ENCODE data around the gene TGDS.
A peak's percentile ranks its signal among the peaks of the same experiment; 100 is the strongest.

TGDS gene

DNA sequence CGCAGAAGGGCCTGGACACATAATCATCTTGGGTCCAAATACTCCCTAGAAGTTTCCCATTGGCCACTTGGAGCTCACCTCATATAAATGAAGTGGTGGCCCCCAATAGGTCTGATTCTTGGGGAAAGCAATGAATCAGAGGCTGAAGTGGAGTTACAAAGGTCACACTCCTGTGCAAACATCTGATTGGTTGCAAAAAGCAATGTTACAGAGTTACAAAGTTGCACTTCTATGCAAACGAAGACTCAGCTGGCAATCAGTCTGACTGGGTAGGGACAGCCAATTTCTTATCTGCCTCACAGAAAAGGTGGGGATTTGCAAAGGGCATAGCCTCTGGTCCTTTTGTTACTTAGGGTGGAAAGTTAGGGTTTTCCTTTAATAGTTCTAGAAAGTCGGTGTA is 3.9 kb upstream of the TGDS start:
- no peak for DNase-seq

DNA sequence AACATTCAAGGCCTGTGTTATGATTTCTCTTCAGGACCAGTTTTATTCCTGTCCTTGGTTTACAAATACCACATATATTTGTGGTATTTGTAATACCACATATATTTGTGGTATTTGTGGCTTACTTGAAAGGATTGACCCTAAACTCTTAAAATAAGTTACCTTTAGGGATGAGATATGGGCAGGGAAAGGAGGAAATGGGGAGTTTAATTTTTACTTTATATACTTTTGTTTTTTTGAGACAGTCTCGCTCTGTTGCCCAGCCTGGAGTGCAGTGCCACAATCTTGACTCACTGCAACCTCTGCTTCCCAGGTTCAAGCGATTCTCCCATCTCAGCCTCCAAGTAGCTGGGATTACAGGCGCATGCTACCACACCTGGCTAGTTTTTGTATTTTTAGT is 2.3 kb upstream of the TGDS start:
- DNase-seq = no peak

DNA sequence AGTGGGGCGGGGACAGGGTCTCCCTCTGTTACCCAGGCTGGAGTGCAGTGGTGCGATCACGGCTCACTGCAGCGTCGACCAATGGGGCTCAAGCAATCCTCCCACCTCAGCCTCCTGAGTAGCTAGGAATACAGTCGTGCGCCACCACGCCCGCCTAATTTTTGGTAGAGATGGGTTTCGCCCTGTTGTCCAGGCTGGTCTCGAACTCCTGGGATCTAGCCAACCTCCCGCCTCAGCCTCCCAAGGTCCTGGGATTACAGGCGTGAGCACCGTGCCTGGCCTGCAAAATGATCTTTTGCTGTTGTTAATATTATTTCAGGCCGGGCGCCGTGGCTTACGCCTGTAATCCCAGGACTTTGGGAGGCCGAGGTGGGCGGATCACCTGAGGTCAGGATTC is 621 bp upstream of the TGDS start:
- no peak for DNase-seq

DNA sequence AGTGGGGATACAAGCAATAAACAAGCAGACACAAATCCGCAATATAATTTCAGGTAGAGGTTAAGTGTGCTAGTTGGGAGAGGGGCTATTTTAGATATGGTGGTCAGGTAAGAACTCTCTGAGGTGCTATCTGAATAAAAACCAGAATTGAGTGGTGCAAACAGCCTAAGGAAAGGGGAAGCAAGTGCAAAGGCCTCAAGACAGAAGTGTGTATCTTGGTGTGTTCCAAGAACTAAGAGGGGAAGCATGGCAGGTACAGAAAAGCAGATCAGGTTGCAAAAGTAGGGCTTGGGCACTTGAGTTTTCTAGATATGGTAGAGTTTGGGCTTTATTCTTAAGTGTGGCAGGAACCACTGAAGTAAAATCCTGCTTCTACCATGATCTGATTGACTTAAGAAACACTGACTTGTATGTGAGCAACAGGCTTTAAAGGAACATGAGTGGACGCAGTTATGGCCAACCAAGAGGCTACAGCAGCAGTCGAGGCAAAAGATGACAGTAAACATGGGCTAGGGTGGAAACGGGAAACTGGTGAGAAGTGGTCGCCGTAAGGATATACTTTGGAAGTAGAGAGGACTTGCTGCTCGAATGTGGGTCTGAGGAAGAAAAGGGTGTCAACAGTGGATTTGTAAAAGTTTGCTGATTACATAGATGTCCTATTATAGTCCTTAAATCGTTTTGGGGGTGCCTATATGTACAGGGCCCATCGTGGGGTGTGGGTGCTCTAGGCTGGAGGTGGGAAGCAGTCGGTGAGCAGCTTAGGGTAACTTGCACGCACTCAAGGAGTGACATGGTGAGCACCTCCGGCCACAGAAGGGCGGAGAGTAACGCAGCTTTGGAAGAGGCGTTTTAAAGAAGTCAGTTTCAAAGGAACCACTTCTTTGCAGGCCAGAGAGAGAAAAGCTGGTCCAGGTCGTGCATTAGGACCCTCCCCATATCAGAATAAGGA is 677 bp downstream of the TGDS start:
- peak; percentile 18 for DNase-seq

DNA sequence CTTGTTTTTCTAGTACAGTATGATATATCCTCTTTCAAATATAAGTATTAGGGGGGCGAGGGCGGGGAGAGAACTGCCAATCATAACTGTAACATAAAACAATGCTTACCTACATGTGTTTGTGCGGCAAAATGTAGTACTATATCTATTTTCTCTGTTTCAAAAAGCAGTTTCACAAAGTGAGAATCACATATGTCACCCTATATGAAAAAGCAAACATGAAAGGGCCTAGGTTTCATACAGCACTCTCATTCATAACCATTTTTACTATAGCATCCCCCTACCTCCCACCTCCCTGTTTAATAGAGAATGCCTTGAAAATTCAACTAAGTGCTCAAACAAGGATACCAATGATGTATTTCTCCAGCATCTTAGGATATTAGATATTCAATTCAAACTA is 5.2 kb downstream of the TGDS start:
- no peak for DNase-seq

DNA sequence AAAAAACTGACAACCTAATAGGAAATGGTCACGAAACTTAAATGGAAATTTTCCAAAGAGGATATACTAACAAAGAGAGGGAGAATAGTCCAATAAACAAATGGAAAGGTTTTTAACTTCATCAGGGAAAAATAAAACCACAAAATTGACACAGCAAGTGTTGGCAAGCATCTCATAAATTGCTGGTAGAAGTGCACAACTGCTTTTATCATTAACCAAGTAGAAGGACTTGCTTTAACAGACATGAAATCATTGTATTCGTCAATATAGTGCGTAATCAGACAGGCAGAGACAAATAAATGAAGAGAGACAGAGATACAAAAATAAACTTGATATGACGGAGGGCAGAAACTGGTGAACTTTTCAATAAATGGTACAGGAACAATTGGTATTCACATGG is 7.4 kb downstream of the TGDS start:
- DNase-seq = no peak

DNA sequence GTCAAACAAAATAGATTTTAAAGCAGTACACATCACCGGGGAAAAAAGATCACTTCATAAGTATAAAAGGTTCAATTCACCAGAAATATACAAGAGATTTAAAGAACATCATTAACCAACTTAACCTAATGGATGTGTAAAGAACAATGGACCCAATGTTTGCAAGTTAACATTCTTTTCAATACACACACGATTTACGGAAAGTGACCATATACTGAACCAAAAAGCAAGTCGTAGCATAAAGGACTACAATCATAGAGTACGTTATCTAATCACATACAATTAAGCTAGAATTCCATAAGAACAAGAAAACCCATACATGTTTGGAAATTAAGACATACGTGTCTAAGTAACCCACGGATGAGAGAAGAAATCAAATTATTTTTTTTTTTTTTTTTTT is 9.6 kb downstream of the TGDS start:
- no peak for DNase-seq

DNA sequence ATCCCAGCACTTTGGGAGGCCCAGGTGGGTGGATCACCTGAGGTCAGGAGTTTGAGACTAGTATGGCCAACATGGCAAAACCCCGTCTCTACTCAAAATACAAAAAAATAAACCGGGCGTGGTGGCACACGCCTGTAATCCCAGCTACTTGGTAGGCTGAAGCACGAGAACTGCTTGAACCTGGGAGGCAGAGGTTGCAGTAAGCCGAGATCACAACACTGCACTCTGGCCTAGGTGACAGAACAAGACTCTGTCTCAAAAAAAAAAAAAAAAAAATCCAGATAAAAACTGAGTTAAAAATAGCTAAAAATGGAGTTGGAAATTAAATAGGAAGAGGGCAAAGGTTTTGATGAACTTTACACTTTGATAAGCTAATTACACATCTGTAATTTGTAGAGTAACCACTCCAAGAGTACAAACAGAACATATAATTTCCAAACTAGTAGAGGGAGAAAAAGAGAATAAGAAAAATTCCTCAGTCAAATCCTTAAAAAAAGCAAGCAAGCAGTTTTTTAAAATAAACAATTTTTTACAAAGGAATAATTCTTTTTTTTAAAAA is 10.3 kb downstream of the TGDS start:
- no peak for DNase-seq

DNA sequence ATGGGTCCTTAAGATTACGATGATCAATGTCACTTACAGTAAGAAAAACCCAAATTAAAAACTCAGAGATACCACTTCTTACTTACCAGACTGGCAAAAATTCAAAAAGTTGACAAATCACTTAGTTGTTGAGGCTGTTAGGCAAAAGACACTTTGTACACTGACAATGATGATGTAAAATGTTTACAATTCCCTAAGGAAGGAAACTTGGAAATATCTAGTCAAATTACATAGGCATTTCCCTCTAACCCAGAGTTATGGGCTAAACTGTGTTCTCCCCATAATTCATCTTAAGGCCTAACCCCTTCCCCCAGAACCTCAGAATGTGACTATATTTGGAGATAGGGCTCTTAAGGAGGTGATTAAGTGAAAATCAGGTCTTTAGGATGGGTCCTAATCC is 12.0 kb downstream of the TGDS start:
- no peak for DNase-seq

DNA sequence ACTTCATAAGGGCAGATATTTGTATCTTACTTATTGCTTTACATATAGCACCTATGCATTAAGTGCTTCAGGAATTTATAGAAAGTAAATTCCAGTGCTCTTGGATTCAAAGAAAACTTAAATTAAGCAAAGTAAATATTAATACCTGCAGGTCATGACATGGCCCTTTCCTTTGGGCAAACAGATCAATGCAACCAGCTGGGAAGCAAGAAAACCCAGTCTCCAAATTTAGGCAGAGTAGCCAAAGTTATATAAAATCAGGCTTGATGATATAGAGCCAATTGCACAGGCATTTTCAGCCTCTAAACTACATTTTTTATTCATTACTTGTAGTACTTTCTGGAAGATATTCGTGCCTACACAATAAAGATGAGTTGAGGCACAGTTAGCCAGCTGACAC is 16.9 kb downstream of the TGDS start:
- no peak for DNase-seq

DNA sequence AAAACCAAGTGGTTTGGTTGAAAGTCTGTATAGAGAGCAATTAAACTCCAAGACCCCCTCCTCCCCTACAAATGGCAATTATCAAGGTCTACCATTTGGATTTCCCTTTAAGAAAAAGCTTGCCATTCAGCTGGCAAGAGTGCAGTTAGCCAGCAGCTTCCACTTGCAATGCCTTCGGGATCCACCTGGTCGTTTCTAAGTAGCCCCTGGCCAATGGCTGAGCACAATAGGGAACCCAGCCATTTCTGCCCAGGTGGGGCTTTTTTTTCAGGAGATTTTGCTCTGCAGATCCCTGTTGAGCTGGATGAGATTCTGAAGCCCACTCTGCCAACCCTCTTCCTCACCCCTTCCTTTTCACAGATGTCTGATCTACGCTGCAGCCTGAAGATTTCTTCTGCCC is 26.3 kb downstream of the TGDS start:
- DNase-seq = no peak

DNA sequence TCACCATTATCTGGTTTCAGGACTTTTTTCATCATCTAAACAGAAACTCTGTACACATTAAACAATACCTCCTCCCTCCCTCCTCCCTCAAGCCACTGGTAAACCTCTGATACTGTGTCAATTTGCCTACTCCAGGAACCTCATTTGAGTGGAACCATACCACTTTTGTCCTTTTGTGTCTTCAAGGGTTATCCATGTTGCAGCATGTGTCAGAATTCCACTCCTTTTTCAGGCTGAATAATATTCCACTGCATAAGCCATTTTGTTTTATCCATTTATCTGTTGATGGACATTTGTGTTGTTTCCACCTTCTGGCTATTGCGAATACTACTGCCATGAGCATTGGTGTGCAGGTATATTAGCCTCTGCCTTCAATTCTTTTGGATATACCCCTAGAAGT is 27.5 kb downstream of the TGDS start:
- DNase-seq = no peak

DNA sequence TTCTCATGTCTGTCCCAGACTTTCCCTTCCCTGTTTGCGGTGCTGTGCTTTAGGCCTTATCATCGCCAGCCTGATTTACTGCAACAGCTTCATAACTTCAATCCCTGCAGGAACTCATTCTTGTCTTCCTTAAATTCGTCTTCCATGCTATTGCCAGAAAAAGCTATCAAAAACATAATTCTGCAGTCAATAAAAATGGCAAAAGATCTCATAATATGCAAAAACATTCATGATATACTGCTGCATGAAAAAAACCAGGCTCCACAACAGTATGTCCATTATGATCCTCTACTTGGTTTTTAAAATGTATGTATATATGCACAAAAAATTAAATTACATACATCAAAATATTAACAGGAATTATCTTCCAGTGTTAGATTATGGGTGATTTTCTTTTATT is 28.4 kb downstream of the TGDS start:
- no peak for DNase-seq

DNA sequence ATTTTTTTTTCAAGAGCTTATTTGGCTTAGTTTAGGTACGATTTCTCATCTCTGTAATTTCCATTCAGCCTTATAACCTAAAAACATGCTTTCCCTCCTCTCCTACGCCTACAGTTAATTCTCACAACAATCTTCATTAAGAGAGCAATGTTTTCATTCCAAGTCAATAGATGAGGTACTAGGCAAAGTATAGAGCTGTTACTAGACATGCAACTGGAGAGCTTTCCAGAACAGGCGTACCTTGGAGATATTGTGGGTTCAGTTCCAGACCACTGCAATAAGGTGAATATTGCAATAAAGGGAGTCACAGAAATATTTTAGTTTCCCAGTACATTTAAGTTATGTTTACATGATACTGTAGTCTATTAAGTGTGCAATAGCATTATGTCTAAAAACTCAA is 34.8 kb downstream of the TGDS start:
- no peak for DNase-seq

DNA sequence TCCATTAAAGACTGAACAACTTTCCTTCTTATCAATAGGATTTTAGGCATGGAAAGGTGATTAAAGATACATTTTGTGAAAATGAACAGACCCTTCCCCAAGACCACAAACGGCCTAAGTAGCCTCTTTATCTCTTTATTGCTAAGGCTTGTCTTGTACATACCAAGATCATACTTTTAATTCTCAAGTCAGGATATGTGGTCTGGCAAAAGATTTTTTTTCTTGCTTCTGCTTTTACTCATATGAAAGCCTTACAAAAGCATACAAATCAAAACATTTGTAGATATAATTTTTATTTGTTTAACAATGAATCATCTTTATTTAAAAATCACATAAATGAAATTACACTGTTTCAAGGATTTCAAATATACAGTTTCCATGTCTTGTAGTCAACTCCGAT is 35.8 kb downstream of the TGDS start:
- no peak for DNase-seq

DNA sequence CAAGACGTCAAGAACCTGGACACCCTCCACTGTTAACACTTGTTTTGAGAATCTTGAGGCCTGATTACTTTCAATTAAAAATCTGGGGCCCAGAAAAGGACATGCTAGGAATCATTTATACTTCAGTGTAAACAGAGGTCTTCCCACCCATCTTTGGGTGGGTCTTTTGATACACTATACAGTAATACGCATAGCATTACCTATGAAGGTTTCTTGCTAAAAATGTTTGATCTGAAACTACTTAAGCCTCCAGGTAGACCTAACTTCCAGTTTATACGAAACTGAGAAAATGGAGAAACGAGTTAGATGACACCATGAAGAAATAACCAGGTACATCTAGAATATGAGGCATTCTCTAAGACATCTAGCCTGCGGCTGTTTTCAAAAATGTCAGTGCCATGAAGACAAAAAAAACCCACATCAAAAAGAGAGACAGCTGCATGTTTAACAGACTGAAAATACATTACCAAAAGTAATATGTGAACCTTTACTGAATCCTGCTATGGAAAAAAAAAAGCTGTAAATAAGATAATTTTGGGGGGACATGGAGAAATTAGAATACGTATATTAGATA is 36.6 kb downstream of the TGDS start:
- no peak for DNase-seq

DNA sequence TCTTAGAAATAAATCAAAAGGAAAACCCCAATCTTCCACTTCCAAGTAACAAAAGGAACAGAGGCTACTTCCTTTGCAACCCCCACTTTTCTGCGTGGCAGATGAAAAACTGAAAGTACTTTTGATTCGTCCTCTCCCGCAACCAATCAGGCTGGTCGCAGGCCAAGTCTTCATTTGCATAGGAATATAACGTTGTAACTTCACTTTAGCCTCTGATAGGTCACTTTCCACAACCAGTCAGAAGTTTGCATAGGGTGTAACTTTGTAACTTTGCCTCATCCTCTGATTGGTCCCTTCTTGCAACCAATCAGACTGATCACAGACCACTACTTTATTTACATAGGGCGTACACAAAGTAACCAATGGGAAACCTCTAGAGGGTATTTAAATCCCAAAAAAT is 37.2 kb downstream of the TGDS start:
- no peak for DNase-seq

DNA sequence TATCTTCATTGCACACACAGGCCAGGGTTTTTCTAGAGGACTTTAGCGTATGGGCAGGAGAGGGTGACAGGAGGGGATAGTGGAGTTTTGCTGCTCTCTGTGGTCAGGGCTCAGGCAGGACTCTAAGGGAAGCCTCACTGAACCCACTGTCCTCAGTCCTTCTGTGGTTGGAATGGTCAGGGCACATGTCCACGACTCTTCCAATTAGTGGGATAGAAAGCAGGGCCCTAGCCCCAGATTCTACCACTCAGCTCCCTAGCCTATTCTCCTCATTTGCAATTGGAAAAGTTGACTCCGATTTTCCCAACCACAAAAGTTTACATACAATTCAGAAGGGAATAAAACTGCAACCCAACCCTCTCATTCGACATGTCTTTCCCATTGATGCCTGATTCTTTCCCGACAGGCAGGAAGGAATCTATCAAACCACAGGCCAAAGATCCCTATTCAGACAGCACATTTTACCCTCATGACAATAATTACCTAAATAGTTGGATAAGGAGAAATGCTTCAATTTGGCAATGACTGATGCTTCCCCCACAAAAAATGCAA is 38.2 kb downstream of the TGDS start:
- no peak for DNase-seq

DNA sequence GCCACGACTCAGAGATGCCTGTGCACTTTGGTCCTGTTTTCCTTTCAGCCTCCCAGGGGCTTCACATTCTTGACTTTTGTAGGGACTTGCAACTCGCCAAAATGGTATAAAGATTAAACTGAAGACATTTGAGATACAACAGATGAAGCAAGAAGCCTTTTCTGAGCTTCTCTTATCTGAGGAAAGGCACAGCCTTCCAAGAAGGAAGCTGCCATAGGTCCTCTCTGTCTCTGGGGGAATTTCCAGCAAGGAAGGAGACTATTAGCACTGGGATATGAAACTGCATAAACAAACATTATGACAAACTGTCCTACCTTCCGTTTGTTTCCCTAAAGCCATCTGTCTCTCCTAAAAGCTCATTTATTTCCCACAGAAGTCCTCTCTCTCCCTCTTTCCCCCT is 39.3 kb downstream of the TGDS start:
- no peak for DNase-seq

DNA sequence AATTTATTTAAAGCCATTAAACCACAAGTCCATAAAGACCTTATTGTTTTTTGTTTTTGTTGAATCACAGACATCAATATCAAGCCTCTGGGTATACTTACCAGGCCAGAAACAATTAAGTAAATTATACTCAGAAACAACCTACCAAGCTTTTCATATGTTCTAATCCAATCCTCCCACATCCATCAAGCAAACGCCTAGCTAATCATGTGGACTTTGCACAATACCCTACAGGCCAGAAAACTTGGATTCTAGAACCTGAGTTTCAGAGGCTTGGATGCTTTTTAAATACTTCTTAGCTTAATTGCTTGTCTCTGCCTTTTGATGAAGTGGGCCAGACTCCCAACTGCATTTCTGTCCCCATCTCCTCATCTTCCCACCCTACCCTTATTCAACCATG is 39.9 kb downstream of the TGDS start:
- DNase-seq = no peak

DNA sequence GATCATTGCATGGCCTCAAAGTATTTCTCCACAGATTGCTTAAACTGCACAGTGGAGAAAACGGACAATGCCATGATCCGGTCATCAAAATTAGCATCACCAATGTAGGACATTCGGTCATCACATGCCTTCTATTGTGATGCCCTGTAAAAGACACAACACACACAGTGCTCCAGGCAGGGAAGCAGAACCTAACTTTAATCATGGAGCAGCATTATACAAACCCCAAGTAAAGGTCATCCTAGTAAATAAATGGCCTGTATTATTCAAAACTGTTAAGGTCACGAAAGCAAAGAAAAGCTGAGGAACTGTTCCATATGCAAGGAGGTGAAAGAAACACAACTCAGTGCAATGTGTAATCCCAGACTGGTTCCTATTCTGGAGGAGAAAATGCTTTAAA is 42.2 kb downstream of the TGDS start:
- DNase-seq = no peak

DNA sequence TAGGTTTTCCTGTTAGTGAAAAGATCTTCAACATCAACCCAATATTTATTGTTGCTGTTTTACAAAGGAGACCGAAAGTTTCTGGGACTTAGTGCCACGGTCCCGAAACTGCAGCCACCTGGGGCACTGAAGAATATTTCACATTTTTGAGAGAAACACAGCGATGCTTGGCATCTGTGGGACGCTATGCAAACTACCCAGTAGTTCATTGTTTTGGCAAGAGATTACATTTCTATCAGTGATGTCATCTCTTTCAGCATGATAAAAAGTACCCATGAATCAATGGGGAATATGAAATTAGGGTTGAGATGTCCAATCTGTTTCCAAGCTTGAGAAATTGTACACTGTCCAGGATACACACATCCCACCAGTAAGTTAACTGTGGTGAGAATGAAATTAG is 43.9 kb downstream of the TGDS start:
- no peak for DNase-seq

DNA sequence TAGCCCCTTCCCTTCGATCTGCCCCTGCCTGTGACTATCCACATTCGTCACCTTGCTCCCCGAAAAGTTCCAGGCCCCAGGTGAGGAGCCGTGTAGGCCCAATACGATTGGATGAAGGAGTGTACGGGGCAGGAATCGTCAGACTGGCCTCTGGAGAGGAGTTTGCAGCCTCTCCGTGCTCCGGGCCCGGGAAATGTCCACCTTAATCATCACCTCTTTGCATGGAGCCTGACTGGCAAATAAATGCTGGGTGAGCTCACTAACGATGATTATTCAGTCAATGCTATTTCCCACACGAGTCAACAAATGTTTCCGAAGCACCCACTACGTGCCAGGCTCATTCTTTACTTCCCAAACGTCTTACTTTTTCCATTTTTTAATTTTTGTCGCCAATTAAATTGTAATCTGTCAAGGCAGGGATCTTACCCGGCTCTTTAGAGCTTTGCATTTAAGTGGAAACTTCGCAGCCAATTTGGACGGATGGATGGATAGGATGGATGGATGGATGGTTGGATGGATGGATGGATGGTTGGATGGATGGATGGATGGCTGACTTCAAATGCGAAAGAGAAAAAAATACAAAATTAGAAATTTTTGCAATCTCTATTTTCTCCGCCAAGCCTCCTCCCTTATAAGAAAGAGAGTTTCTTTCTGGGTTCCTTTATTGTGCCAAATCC is 45.8 kb downstream of the TGDS start:
- no peak for DNase-seq
